WTC11 (cell line): Measurements from ENCODE around the gene SSH2. TPM values are rescaled to one million over a fixed set of nuclear protein-coding genes. Genes with fewer than 3 reads are reported as not detected.

Experiments
- ATAC-seq: fragments of 200-7000 bp; cut with Tn5 transposase; 2 replicates; pipeline ENCODE4 v1.10.0; 2021; ENCODE audit warnings: mild to moderate bottlenecking, moderate library complexity
- CTCF ChIA-PET: fragments of 300-600 bp; sonication (Branson Sonifier 250); formaldehyde crosslinking; loops from one replicate; lab custom pipeline; 2021; ENCODE audit warnings: antibody characterized with exemption; lab: Charles Lee
- POLR2A ChIA-PET: fragments of 350-600 bp; sonication (Branson Sonifier 250); formaldehyde crosslinking; loops from one replicate; lab custom pipeline; 2021; ENCODE audit warnings: antibody characterized with exemption; lab: Charles Lee
- DNase-seq: peaks from one replicate; pipeline ENCODE4 v3.0.0; 2021; ENCODE audit warnings: low spot score
- H3K27ac Mint-ChIP-seq: 2 replicates; pipeline ENCODE4 v1.8.0; 2021; ENCODE audit warnings: mixed read lengths
- H3K27me3 Mint-ChIP-seq: 2 replicates; pipeline ENCODE4 v1.8.0; 2021; ENCODE audit warnings: low read depth, mild to moderate bottlenecking, moderate library complexity, mixed read lengths
- H3K36me3 Mint-ChIP-seq: 2 replicates; pipeline ENCODE4 v1.8.0; 2021; ENCODE audit warnings: mixed read lengths
- H3K4me1 Mint-ChIP-seq: 2 replicates; pipeline ENCODE4 v1.8.0; 2022; ENCODE audit warnings: mixed read lengths
- H3K4me3 Mint-ChIP-seq: 2 replicates; pipeline ENCODE4 v1.8.0; 2021; ENCODE audit warnings: mild to moderate bottlenecking, moderate library complexity, mixed read lengths
- H3K9me3 Mint-ChIP-seq: 2 replicates; pipeline ENCODE4 v1.8.0; 2021; ENCODE audit warnings: mixed read lengths
- CREM ChIP-seq: sonication (generic); formaldehyde crosslinking; IDR thresholded peaks from 2 replicates; pipeline ENCODE4 v1.8.1; 2022; ENCODE audit warnings: mild to moderate bottlenecking, missing genetic modification reagents, moderate library complexity
- FOXK1 ChIP-seq: sonication (generic); formaldehyde crosslinking; IDR thresholded peaks from 2 replicates; pipeline ENCODE4 v1.8.0; 2022; ENCODE audit warnings: mild to moderate bottlenecking, moderate library complexity, missing genetic modification reagents
- JAZF1 ChIP-seq: fragments of 250-450 bp; sonication (Bioruptor Pico); IDR thresholded peaks from 2 replicates; pipeline ENCODE4 v1.9.0; 2021; ENCODE audit warnings: moderate library complexity, mild to moderate bottlenecking, inconsistent platforms
- JUN ChIP-seq: sonication (generic); formaldehyde crosslinking; IDR thresholded peaks from 2 replicates; pipeline ENCODE4 v1.8.0; 2023; ENCODE audit warnings: mild to moderate bottlenecking, missing genetic modification reagents
- NR2C2 ChIP-seq: sonication (generic); formaldehyde crosslinking; IDR thresholded peaks from 2 replicates; pipeline ENCODE4 v1.8.0; 2022; ENCODE audit warnings: mild to moderate bottlenecking, missing genetic modification reagents
- SP1 ChIP-seq: sonication (generic); formaldehyde crosslinking; conservative IDR thresholded peaks from 2 replicates; pipeline ENCODE4 v1.8.1; 2022; ENCODE audit warnings: missing genetic modification reagents
- ZBTB21 ChIP-seq: sonication (generic); formaldehyde crosslinking; IDR thresholded peaks from 2 replicates; pipeline ENCODE4 v1.8.1; 2023; ENCODE audit warnings: mild to moderate bottlenecking, missing genetic modification reagents, borderline replicate concordance
- ZNF263 ChIP-seq: sonication (generic); formaldehyde crosslinking; IDR thresholded peaks from 2 replicates; pipeline ENCODE4 v1.8.1; 2022; ENCODE audit warnings: low read depth, mild to moderate bottlenecking, moderate library complexity, missing genetic modification reagents
- ZNF423 ChIP-seq: fragments of 250-450 bp; sonication (Bioruptor Pico); IDR thresholded peaks from 2 replicates; pipeline ENCODE4 v2.1.2; 2022; ENCODE audit warnings: mild to moderate bottlenecking, moderate library complexity
- total RNA-seq: library from RNA; stranded (reverse); gene quantifications from 3 replicates; pipeline ENCODE4 v1.2.3, GENCODE V29; 2021
- TF ChIP-seq, protein P1 (sequence below): sonication (generic); formaldehyde crosslinking; IDR thresholded peaks from 2 replicates; pipeline ENCODE4 v1.8.0; 2022; ENCODE audit warnings: mild to moderate bottlenecking, missing genetic modification reagents
- TF ChIP-seq, protein P2 (sequence below): fragments of 200-600 bp; IDR thresholded peaks from 2 replicates; pipeline ENCODE4 v1.8.0; 2022; ENCODE audit warnings: antibody characterized with exemption
- TF ChIP-seq, protein P3 (sequence below): sonication (generic); formaldehyde crosslinking; IDR thresholded peaks from 2 replicates; pipeline ENCODE4 v1.8.1; 2022; ENCODE audit warnings: low read depth, missing genetic modification reagents, borderline replicate concordance
- TF ChIP-seq, protein P4 (sequence below): sonication (generic); formaldehyde crosslinking; IDR thresholded peaks from 2 replicates; pipeline ENCODE4 v1.8.1; 2023; ENCODE audit warnings: mild to moderate bottlenecking, moderate library complexity, missing genetic modification reagents
- TF ChIP-seq, protein P5 (sequence below): sonication (generic); formaldehyde crosslinking; IDR thresholded peaks from 2 replicates; pipeline ENCODE4 v1.8.1; 2022; ENCODE audit warnings: mild to moderate bottlenecking, moderate library complexity, missing genetic modification reagents
- TF ChIP-seq, protein P6 (sequence below): sonication (generic); formaldehyde crosslinking; IDR thresholded peaks from 2 replicates; pipeline ENCODE4 v1.8.0; 2022; ENCODE audit warnings: mild to moderate bottlenecking, missing genetic modification reagents

SSH2 gene
- total RNA-seq, 1 experiment from 2014 or later, result 14.3 TPM

DNA sequence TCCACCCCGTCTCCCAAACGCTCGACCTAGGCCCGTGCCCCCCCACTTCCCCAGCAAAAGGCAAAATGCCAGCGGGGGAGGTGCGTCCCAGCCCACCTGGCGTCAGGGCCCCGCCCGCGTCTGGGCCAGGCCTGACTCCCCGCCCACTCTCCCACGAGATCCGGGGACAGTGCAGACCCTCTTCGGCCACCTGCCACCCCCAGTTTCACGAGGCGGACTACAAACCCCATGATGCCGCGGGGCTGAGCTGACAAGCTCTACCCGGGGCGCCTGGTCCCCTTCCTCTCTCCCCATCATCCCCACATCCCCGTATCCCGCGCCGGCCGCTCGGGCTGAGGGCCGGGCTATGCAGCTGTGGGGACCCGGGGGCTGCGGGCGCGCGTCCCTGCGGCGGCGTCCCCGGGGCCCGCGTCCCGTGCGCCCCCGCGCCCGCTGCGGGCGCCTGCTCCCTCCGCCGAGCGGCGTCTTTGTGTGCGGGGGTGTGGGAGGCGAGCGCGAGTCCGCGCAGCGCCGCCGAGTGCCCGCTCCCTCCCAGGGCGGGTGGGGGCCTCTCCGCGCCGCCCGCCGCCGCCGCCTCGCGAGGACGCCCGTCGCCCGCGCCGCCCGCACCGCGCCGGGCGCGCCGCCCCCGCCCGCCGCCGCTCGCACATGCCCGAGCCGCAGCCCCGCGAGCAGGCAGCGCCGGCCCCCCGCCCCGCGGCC, 337.0 kb downstream of the SSH2 start, which contains the start of gene ANKRD13B:
Gene ANKRD13B (plus strand): TSS at position 283 of the 702 bp plus-strand sequence. CDS start 490 bp downstream, outside the sequence.
- ATAC-seq, result no peak
- ChIA-PET POLR2A (interaction anchor here (0.6 to 3.1 kb wide), 4 partner anchors 20 to 40 kb away, joined by 3 to 12 read pairs (median 4); partner anchors contain the start of gene ABHD15), CTCF (interaction anchor here (0.9 to 4.7 kb wide), 20 partner anchors 9 to 447 kb away, joined by 3 to 272 read pairs (median 8); partner anchors contain the start of genes ABHD15, CORO6, SSH2 and TP53I13)
- Mint-ChIP-seq H3K27ac (peak within 1 kb of the TSS; percentile 91), H3K4me3 (peak within 1 kb of the TSS; percentile 87), H3K27me3 (peaks cover 4% of the 10 kb centered on the region; the same call in 1 of the 2 replicates), H3K4me1 (peaks cover 55% of the 10 kb centered on the region), H3K36me3 (no peaks in the 10 kb centered on the region), H3K9me3 (no peaks in the 10 kb centered on the region)
- DNase-seq, result peak; percentile 71
- TF ChIP-seq, protein P1, sequence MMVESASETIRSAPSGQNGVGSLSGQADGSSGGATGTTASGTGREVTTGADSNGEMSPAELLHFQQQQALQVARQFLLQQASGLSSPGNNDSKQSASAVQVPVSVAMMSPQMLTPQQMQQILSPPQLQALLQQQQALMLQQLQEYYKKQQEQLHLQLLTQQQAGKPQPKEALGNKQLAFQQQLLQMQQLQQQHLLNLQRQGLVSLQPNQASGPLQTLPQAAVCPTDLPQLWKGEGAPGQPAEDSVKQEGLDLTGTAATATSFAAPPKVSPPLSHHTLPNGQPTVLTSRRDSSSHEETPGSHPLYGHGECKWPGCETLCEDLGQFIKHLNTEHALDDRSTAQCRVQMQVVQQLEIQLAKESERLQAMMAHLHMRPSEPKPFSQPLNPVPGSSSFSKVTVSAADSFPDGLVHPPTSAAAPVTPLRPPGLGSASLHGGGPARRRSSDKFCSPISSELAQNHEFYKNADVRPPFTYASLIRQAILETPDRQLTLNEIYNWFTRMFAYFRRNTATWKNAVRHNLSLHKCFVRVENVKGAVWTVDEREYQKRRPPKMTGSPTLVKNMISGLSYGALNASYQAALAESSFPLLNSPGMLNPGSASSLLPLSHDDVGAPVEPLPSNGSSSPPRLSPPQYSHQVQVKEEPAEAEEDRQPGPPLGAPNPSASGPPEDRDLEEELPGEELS (CRISPR knock-in tag), result peak; percentile 52; the same call in 1 of the 2 replicates
- no peak for TF ChIP-seq NR2C2

DNA sequence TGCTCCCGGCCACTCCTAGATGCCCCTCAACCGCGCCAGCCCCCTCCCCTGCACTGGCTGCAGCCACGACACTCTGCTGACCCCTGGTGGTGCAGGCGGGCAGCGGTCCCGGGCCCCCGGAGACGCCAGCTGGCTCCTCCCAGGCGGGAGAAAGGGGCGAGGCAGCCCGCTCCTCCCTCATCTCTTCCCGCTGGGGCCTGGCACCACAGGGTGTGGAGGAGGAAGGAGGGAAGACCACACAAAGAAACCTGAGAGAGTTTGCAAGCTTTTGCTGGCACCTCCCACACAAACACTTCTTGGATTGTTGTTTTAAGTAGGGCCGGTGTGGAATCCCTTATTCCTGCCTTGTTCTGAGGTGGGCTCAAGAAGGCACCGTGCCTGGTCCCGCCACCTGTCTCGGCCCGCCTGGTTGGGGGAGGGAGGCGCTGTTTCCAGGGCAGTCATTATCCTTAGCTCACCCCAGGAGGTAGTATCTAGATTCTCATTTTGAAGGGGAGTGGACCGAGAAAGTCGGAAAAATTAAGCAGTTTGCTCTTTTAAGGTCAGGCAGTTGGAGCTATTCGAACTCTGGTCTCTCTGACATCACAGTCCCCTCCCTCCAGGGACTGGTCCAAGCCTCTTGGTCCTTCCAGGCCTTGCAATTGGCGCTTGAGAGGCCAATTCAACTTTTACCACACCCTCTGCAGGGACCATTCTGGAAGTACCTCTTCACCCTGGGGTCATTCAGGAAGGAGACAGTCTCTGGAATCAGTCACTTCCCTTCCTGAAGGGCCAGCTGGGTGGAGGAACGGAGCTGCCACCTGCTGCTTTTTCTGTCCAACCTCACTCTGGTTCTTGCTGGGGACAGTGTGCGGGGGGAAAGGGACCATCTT, 338.1 kb downstream of the SSH2 start:
- Mint-ChIP-seq H3K4me1 (peaks cover 53% of the 10 kb centered on the region), H3K4me3 (peak overlapping the region; percentile 87), H3K36me3 (no peaks in the 10 kb centered on the region), H3K27me3 (peaks cover 4% of the 10 kb centered on the region; the same call in 1 of the 2 replicates), H3K9me3 (no peaks in the 10 kb centered on the region)
- peak; percentile 60 for ATAC-seq
- CTCF ChIA-PET, result interaction anchor here (0.6 to 4.7 kb wide), 29 partner anchors 8 to 513 kb away, joined by 3 to 272 read pairs (median 7); partner anchors contain the start of genes ABHD15, CORO6, MYO18A and SSH2
- POLR2A ChIA-PET, result interaction anchor here (0.9 to 3.1 kb wide), 7 partner anchors 11 to 298 kb away, joined by 3 to 12 read pairs (median 3); partner anchors contain the start of genes ABHD15, NUFIP2 and TP53I13
- 0 out of 2 replicates have a peak, but pooled peaks have one; percentile 15 for TF ChIP-seq ZBTB21 (CRISPR knock-in tag)
- TF ChIP-seq, protein P2, sequence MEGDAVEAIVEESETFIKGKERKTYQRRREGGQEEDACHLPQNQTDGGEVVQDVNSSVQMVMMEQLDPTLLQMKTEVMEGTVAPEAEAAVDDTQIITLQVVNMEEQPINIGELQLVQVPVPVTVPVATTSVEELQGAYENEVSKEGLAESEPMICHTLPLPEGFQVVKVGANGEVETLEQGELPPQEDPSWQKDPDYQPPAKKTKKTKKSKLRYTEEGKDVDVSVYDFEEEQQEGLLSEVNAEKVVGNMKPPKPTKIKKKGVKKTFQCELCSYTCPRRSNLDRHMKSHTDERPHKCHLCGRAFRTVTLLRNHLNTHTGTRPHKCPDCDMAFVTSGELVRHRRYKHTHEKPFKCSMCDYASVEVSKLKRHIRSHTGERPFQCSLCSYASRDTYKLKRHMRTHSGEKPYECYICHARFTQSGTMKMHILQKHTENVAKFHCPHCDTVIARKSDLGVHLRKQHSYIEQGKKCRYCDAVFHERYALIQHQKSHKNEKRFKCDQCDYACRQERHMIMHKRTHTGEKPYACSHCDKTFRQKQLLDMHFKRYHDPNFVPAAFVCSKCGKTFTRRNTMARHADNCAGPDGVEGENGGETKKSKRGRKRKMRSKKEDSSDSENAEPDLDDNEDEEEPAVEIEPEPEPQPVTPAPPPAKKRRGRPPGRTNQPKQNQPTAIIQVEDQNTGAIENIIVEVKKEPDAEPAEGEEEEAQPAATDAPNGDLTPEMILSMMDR, result peak; percentile 96
- TF ChIP-seq, protein P3, sequence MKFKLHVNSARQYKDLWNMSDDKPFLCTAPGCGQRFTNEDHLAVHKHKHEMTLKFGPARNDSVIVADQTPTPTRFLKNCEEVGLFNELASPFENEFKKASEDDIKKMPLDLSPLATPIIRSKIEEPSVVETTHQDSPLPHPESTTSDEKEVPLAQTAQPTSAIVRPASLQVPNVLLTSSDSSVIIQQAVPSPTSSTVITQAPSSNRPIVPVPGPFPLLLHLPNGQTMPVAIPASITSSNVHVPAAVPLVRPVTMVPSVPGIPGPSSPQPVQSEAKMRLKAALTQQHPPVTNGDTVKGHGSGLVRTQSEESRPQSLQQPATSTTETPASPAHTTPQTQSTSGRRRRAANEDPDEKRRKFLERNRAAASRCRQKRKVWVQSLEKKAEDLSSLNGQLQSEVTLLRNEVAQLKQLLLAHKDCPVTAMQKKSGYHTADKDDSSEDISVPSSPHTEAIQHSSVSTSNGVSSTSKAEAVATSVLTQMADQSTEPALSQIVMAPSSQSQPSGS (CRISPR knock-in tag), result no peak
- TF ChIP-seq, protein P4, sequence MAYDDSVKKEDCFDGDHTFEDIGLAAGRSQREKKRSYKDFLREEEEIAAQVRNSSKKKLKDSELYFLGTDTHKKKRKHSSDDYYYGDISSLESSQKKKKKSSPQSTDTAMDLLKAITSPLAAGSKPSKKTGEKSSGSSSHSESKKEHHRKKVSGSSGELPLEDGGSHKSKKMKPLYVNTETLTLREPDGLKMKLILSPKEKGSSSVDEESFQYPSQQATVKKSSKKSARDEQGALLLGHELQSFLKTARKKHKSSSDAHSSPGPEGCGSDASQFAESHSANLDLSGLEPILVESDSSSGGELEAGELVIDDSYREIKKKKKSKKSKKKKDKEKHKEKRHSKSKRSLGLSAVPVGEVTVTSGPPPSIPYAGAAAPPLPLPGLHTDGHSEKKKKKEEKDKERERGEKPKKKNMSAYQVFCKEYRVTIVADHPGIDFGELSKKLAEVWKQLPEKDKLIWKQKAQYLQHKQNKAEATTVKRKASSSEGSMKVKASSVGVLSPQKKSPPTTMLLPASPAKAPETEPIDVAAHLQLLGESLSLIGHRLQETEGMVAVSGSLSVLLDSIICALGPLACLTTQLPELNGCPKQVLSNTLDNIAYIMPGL (CRISPR knock-in tag), result peak; percentile 67; the same call in 1 of the 2 replicates
- no peak for TF ChIP-seq JAZF1
- peak; percentile 40 for TF ChIP-seq FOXK1
- TF ChIP-seq SP1, result peak; percentile 76
- no peak for TF ChIP-seq JUN (CRISPR knock-in tag)
- TF ChIP-seq, protein P5, sequence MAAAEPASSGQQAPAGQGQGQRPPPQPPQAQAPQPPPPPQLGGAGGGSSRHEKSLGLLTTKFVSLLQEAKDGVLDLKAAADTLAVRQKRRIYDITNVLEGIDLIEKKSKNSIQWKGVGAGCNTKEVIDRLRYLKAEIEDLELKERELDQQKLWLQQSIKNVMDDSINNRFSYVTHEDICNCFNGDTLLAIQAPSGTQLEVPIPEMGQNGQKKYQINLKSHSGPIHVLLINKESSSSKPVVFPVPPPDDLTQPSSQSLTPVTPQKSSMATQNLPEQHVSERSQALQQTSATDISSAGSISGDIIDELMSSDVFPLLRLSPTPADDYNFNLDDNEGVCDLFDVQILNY, result peak; percentile 83
- TF ChIP-seq ZNF263 (CRISPR knock-in tag), result peak; percentile 86; the same call in 1 of the 2 replicates
- TF ChIP-seq, protein P6, sequence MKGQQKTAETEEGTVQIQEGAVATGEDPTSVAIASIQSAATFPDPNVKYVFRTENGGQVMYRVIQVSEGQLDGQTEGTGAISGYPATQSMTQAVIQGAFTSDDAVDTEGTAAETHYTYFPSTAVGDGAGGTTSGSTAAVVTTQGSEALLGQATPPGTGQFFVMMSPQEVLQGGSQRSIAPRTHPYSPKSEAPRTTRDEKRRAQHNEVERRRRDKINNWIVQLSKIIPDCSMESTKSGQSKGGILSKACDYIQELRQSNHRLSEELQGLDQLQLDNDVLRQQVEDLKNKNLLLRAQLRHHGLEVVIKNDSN (CRISPR knock-in tag), result 0 out of 2 replicates have a peak, but pooled peaks have one; percentile 11
- TF ChIP-seq ZNF423 (CRISPR knock-in tag), result 0 out of 2 replicates have a peak, but pooled peaks have one; percentile 50
- peak; percentile 76; the same call in 1 of the 2 replicates for TF ChIP-seq CREM
- TF ChIP-seq, all 79 proteins: peak for 10
- peak overlapping the region; percentile 91 for H3K27ac Mint-ChIP-seq
- DNase-seq, result peak; percentile 99
